Endothelial cell (in vitro differentiated cells): ENCODE data around the gene DUXB. TPM values are rescaled to one million over a fixed set of nuclear protein-coding genes. Genes with fewer than 3 reads are reported as not detected.

Experiments used
- DNase-seq: peaks from one replicate; pipeline ENCODE4 v3.0.0; 2021; ENCODE audit warnings: low spot score
- H3K27ac Mint-ChIP-seq: one replicate; pipeline ENCODE4 v1.8.0; 2021; ENCODE audit warnings: mixed read lengths, inconsistent platforms; ENCODE audit not compliant: unreplicated experiment
- H3K27me3 Mint-ChIP-seq: one replicate; pipeline ENCODE4 v1.8.0; 2021; ENCODE audit warnings: mild to moderate bottlenecking, moderate library complexity, mixed read lengths, inconsistent platforms; ENCODE audit not compliant: unreplicated experiment
- H3K36me3 Mint-ChIP-seq: one replicate; pipeline ENCODE4 v1.8.0; 2021; ENCODE audit warnings: mild to moderate bottlenecking, low read depth, mixed read lengths, inconsistent platforms; ENCODE audit not compliant: unreplicated experiment
- H3K4me1 Mint-ChIP-seq: one replicate; pipeline ENCODE4 v1.8.0; 2021; ENCODE audit warnings: mild to moderate bottlenecking, mixed read lengths, inconsistent platforms; ENCODE audit not compliant: unreplicated experiment
- H3K4me3 Mint-ChIP-seq: one replicate; pipeline ENCODE4 v1.8.0; 2021; ENCODE audit warnings: mild to moderate bottlenecking, mixed read lengths, inconsistent platforms; ENCODE audit not compliant: unreplicated experiment
- H3K9me3 Mint-ChIP-seq: one replicate; pipeline ENCODE4 v1.8.0; 2021; ENCODE audit warnings: mixed read lengths, inconsistent platforms; ENCODE audit not compliant: unreplicated experiment
- CTCF ChIP-seq: fragments of 200-600 bp; sonication (generic); IDR thresholded peaks from one replicate; pipeline ENCODE4 v1.5.0; 2021; ENCODE audit warnings: antibody characterized with exemption; ENCODE audit not compliant: unreplicated experiment
- long read RNA-seq: library from polyadenylated mRNA; unstranded; transcript quantifications from one replicate; pipeline ENCODE4 v2.0.0, GENCODE V29; 2020; ENCODE audit not compliant: unreplicated experiment
- total RNA-seq: library from RNA; stranded (reverse); fragmentation: NEBNext Ultra II Directional; extraction: Animal tissue kit (Norgen Biotek cat#: 25700); gene quantifications from one replicate; pipeline ENCODE4 v1.2.1, GENCODE V29; 2021; ENCODE audit not compliant: unreplicated experiment

Gene DUXB
- total RNA-seq = not detected
- long read RNA-seq = 0 reads

DNA sequence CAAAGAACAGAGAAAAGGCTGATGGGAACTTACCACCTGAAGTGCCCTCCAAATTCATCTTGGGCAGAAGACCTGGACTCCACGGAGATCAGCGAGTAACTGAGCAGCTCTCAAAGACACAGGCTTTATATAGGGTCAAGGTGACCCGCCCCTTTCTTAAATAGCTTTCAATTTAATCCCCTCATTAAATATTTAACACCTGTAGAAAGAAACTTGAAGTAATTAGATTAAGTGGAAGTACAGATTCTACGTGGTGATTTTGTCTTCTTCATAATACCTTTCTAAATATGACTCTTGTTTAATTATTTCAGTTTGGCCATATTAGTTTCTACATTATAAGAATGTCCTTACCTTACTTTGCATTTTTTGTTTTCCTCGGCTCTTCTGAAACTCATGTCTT lies at the start of gene DUXB:
Gene DUXB, minus strand, starts transcription at position 101 of the 400 bp plus-strand sequence. Its CDS starts 43 bp downstream, at position 58.
- no peak for TF ChIP-seq CTCF
- H3K4me1 Mint-ChIP-seq = no peaks in the 10 kb centered on the region
- H3K4me3 Mint-ChIP-seq = no peak within 1 kb of the TSS
- no peak within 1 kb of the TSS for H3K27ac Mint-ChIP-seq
- peaks cover 2% of the 10 kb centered on the region for H3K27me3 Mint-ChIP-seq
- no peak for DNase-seq
- peaks cover 4% of the 10 kb centered on the region for H3K9me3 Mint-ChIP-seq
- H3K36me3 Mint-ChIP-seq = no peaks in the 10 kb centered on the region

- Mint-ChIP-seq H3K4me3 (no peak overlapping the region), H3K27me3 (no peaks in the 10 kb centered on the region), H3K36me3 (peaks cover 23% of the 10 kb centered on the region), H3K9me3 (peaks cover 23% of the 10 kb centered on the region), H3K4me1 (no peaks in the 10 kb centered on the region), H3K27ac (no peak overlapping the region)
- no peak for TF ChIP-seq CTCF
- DNase-seq = no peak
Measured at GRCh38 chr16:75750528-75750927, 49.3 kb upstream of the DUXB start.

- no peak overlapping the region for H3K27ac Mint-ChIP-seq
- TF ChIP-seq CTCF = no peak
- H3K36me3 Mint-ChIP-seq = peaks cover 9% of the 10 kb centered on the region
- H3K9me3 Mint-ChIP-seq = peaks cover 15% of the 10 kb centered on the region
- H3K27me3 Mint-ChIP-seq = no peaks in the 10 kb centered on the region
- DNase-seq = no peak
- no peak overlapping the region for H3K4me3 Mint-ChIP-seq
- no peaks in the 10 kb centered on the region for H3K4me1 Mint-ChIP-seq
Measured at GRCh38 chr16:75746359-75746758, 45.1 kb upstream of the DUXB start.

DNA sequence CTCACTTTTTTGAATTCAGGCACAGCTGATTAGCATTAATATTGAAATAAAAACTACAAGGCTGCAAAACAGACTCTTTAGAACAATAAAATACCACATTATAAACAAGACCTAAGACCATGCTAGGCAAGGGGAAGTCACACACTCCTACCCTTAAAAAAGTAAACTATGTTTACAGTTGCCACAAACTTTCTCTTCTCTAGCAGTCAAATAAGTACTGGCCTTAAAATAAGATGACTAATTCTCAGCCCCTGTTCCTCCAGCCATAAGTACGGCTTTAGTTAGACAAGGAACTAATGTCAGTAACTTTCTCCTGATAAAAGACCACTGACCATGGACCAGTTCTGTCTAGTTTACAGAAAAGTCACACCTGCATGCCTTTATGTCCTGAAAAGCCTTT lies 44.6 kb upstream of the DUXB start:
- Mint-ChIP-seq H3K9me3 (peaks cover 15% of the 10 kb centered on the region), H3K4me1 (no peaks in the 10 kb centered on the region), H3K36me3 (peaks cover 9% of the 10 kb centered on the region), H3K27me3 (no peaks in the 10 kb centered on the region), H3K4me3 (no peak overlapping the region), H3K27ac (no peak overlapping the region)
- no peak for DNase-seq
- no peak for TF ChIP-seq CTCF

- Mint-ChIP-seq H3K9me3 (peaks cover 15% of the 10 kb centered on the region), H3K4me1 (no peaks in the 10 kb centered on the region), H3K4me3 (no peak overlapping the region), H3K36me3 (peaks cover 9% of the 10 kb centered on the region), H3K27ac (no peak overlapping the region), H3K27me3 (no peaks in the 10 kb centered on the region)
- no peak for TF ChIP-seq CTCF
- no peak for DNase-seq
Measured at GRCh38 chr16:75745242-75745641, 44.0 kb upstream of the DUXB start.
